NCI-H1694 (cell line): Measurements from ENCODE around the gene PHKB.
"Not testable (repeated sequence)": the region's sequence is repeated elsewhere in the genome, so short reads cannot be mapped to it uniquely, and the experiment has no call there.

Source experiments
- DNase-seq: peaks from one replicate; lab custom pipeline; 2025; lab: John Stamatoyannopoulos, UW

Gene PHKB

DNA sequence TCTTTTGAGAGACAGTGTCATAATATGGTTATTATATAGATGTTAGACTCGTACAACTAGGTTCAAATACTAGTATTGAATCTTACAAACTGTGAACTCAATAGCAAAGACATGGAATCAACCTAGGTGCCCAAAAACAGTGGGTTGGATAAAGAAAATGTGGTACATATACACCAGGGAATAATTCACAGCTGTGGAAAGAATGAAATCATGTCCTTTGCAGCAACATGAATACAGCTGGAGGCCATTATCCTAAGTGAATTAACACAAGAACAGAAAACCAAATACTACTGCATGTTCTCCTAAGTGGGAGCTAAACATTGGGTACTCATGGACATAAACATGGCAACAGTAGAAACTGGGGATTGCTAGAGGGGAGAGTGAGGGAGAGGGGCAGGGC lies 8.1 kb downstream of the PHKB start:
- DNase-seq = no peak

DNA sequence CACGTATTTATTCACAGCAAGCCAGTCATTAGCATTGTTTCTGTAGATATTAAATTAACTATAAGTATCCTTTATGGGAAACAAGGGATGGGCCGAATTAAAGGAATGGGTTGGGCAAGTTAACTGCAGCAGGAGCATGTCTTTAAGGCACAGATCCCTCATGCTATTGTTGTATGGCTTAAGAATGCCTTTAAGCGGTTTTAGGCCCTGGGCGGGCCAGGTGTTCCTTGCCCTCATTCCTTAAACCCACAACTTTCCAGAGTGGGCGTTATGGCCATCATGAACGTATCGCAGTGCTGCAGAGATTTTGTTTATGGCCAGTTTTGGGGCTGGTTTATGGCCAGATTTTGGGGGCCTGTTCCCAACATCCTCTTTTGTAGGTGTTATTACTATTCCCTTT lies 9.1 kb downstream of the PHKB start:
- DNase-seq = no peak

DNA sequence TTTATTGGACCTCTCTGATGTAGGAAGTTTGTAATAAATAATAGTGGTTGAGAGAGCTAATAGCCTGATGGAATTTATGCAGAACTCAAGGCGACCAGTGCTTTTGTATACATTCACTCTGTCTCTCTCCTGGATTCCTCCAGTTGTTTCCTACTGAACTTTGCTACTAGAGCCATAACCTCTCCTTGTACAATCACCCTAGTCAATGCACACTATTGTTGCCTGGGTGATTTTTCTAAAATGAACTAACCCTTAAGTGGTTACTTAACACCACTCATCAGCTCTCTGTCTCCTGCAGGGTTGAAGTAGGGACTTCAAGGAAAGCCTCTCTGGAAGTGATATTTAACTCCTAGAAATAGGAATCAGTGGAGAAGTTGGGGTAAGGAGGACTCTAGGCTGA lies 9.7 kb downstream of the PHKB start:
- DNase-seq = no peak

GRCh38 chr16:47473004-47473403 lies 11.9 kb downstream of the PHKB start:
- not testable (repeated sequence) for DNase-seq

DNA sequence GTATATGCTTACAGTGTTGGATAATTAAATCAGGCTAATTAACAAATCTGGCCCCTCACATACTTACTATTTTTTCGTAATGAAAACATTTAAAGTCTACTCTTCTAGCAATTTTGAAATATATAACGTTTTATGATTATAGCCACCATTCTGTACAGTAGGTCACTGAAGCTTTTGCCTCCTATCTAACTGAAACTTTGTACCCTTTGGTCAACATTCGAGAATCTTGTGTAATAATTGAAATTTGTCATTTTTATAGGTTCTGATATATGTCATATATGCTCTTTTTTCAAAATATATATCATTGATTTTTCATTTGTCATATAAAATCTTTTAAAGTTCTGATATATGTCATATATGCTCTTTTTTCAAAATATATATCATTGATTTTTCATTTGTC lies 12.7 kb downstream of the PHKB start:
- no peak for DNase-seq

- DNase-seq = no peak
Observed at GRCh38 chr16:47475786-47476185, 14.7 kb downstream of the PHKB start.

GRCh38 chr16:47476654-47477345 lies 15.7 kb downstream of the PHKB start:
- no peak for DNase-seq

DNA sequence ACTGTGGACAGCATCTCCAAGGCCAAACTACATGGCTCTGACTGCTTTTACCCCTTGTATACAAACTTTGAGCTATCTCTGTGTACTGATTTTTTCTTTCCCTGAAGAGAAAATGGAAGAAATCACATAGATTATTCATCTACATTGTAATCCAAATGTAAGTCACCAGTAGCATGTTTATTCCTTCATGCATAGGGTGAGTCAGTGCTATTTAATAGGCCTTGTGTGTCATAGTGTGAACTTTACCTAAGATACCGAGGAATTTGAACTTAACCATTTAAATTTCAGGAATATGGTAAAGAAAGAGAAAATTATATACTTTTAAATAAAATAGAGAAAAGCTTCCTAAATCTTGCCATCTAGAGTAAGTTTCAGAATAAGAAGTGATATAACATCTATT lies 16.5 kb downstream of the PHKB start:
- DNase-seq = no peak

GRCh38 chr16:47480410-47480809 lies 19.3 kb downstream of the PHKB start:
- no peak for DNase-seq

- no peak for DNase-seq
Observed at GRCh38 chr16:47481698-47482374, 20.7 kb downstream of the PHKB start.

DNA sequence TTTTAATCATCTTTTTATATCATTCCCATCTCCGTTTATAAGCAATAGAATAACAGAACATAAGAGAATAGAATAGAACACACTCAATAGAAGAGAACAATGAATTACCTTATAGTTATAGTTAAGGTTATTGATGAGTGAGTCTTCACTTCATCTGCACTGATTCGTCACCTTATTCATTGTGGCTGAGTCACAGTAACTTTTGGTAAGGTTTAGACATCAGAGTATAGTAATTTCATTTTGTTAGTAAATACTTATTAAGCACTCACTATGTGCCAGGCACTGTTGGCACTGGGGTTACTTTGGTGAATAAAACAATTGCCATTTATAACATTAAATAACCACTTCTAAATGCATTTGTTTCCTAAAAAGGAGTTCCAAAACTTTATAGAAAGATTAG lies 22.5 kb downstream of the PHKB start:
- DNase-seq = no peak

GRCh38 chr16:47486856-47487255 lies 25.7 kb downstream of the PHKB start:
- no peak for DNase-seq

DNA sequence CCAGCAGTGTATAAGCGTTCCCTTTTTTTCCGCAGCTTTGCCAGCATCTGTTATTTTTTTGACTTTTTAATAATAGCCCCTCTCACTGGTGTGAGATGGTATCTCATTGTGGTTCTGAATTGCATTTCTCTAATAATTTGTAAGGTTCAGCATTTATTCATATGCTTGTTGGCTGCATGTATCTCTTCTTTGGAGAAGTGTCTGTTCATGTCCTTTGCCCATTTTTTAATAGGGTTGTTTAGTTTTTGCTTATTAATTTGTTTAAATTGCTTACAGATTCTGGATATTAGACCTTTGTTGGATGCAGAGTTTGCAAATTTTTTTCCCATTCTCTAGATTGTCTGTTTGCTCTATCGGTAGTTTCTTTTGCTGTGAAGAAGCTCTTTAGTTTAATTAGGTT lies 26.9 kb downstream of the PHKB start:
- DNase-seq = no peak

- no peak for DNase-seq
Observed at GRCh38 chr16:47490471-47490870, 29.3 kb downstream of the PHKB start.

DNA sequence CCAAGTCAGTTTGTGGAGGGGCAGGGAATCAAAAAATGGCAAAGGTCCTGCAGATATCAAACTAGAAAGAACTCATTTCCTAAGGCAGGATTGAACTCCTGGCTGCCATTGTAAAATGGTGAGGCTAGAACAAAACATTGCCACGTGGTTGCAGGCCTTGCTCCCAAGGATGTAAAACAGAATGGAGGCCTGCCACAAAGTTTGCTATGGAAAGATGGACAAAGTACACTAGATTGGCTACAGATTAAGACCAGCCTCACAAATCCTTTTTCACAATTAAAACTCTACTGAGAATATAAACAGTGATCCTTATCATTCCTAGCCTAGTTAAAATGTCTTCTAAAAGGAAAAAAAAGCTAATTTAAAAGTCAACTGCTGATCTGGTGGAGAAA lies 30.9 kb downstream of the PHKB start:
- DNase-seq = no peak

GRCh38 chr16:47492428-47493377 lies 31.6 kb downstream of the PHKB start:
- no peak for DNase-seq

GRCh38 chr16:47493381-47494337 lies 32.5 kb downstream of the PHKB start:
- no peak for DNase-seq

DNA sequence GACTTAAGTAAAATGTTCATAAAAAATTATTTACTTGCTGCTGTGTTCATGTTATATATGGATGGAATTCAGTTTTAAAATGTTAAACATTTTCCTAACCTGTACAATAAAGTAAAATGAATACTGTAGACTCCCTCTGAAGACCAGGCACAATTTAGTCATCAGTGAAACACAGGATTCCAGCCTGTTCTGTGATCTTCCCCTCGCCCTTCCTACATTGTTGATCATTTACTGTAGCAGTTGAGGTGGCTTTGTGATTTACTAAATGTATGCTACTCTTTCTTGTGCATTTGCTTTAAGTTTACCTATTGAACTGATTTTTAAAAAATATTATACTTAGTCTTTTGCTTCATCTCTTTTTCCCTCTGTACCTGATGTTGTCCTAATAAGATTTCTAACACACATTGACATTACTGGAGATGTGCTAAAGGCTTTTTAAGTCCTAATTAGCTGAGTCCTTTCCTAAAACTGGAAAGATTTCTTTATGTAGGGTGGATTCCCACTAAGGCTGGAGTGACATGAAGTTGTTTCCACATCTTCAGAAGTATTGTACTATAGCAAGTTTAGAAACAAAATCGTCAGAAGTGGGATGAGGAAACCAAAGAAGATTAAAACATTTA lies 38.1 kb downstream of the PHKB start:
- no peak for DNase-seq

- DNase-seq = no peak
Observed at GRCh38 chr16:47499700-47500264, 38.7 kb downstream of the PHKB start.

GRCh38 chr16:47503936-47504335 lies 42.8 kb downstream of the PHKB start:
- no peak for DNase-seq

DNA sequence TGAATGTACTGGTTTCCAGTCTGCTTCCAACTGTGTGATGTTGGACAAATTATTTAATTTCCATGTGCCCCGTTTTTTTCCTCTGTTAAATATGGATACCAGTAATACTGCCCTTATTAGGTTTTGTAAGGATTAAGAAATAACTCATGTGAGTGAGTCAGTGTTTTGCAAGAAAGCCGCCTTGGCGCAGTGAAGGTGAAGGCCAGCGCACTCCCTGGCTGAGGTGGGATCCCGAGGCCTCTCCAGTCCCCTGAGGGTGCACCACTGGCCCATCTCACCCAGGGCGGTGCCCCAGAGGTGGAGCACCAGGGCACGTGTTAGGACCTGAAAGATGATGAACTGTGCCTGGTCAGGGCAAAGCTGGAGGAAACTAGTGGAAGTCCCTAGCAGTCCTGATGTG lies 43.5 kb downstream of the PHKB start:
- no peak for DNase-seq
